ENCODE results near the gene FOXP1.

GRCh38 chr3:71376503-71376902 lies 207.0 kb downstream of the FOXP1 start:
- TF ChIP-seq BHLHE40 (IDR thresholded peaks at IDR 0.05; ENCODE audit: borderline replicate concordance) (no peak), SP1 (IDR thresholded peaks at IDR 0.05) (no peak), ELF4 (IDR thresholded peaks at IDR 0.05) (no peak), FOXM1 (IDR thresholded peaks at IDR 0.05; ENCODE audit: borderline replicate concordance) (no peak), TARDBP (IDR thresholded peaks at IDR 0.05) (no peak), SUZ12 (IDR thresholded peaks at IDR 0.05) (no peak), NFRKB (IDR thresholded peaks at IDR 0.05) (no peak), FOXK2 (IDR thresholded peaks at IDR 0.05) (no peak), CTBP1 (IDR thresholded peaks at IDR 0.05; ENCODE audit: borderline replicate concordance) (no peak), PKNOX1 (IDR thresholded peaks at IDR 0.05) (no peak), ARNT (IDR thresholded peaks at IDR 0.05) (no peak), HDGF (IDR thresholded peaks at IDR 0.05; ENCODE audit: borderline replicate concordance) (no peak), LEF1 (IDR thresholded peaks at IDR 0.05; ENCODE audit: borderline replicate concordance) (no peak)

All from HEK293T (cell line).